GM12878 (cell line): ENCODE data around the gene CFAP74. TPM values are rescaled to one million over a fixed set of nuclear protein-coding genes. Genes with fewer than 3 reads are reported as not detected.

Experiments used
- ATAC-seq: fragments of 200-7000 bp; cut with Tn5 transposase; 3 replicates; pipeline ENCODE4 v1.9.1; 2020; ENCODE audit warnings: mild to moderate bottlenecking, moderate library complexity
- BruUV-seq: library from RNA; stranded (reverse); fragments of 400-500 nt; replicated peaks from 2 replicates; lab custom pipeline; 2021; lab: Mats Ljungman, UMichigan
- CTCF ChIA-PET: fragments of 300-600 bp; sonication (Branson Sonifier 250); formaldehyde crosslinking; extraction: SDS; loops from one replicate; lab custom pipeline; 2021; ENCODE audit warnings: inconsistent platforms; lab: Yijun Ruan, JAX
- POLR2A ChIA-PET: fragments of 350-600 bp; formaldehyde crosslinking; extraction: SDS; loops from one replicate; lab custom pipeline; 2021; ENCODE audit warnings: inconsistent platforms; lab: Charles Lee
- RAD21 ChIA-PET: fragments of 300-600 bp; sonication (Branson Sonifier 250); formaldehyde crosslinking; loops from one replicate; lab custom pipeline; 2023; ENCODE audit warnings: antibody characterized with exemption; ENCODE audit not compliant: unreplicated experiment; lab: Charles Lee
- SMC1A ChIA-PET: fragments of 300-600 bp; sonication (Branson Sonifier 250); formaldehyde crosslinking; loops from one replicate; lab custom pipeline; 2023; ENCODE audit not compliant: unreplicated experiment, uncharacterized antibody; lab: Charles Lee
- DNase-seq: peaks from one replicate; pipeline ENCODE4 v3.0.0-alpha.2; 2011; ENCODE audit warnings: low read depth, low spot score
- FAIRE-seq: peaks from 3 replicates; lab custom pipeline; 2011; peaks lifted over from hg19 to GRCh38; lab: Jason Lieb, UNC
- H2AFZ ChIP-seq: 2 replicates; pipeline ENCODE4 v1.6.0; 2011; ENCODE audit warnings: low read depth, low read length, control low read depth; ENCODE audit not compliant: control insufficient read depth
- H3K27ac ChIP-seq: 2 replicates; pipeline ENCODE4 v1.5.1; 2011; ENCODE audit warnings: control low read depth; ENCODE audit not compliant: control insufficient read depth, insufficient read depth
- H3K27me3 ChIP-seq, 2 experiments: replicated peaks in 1 of 2; 2 replicates each; pipeline versions ENCODE4 v1.6.0 to v1.6.1; 2011; ENCODE audit warnings: low read length in 1 of 2; ENCODE audit not compliant: control insufficient read depth in 2 of 2, insufficient read depth in 2 of 2
- H3K36me3 ChIP-seq, 2 experiments: 2 replicates each; pipeline ENCODE4 v1.5.1; 2011; ENCODE audit warnings: low read length in 1 of 2; ENCODE audit not compliant: control insufficient read depth in 2 of 2, insufficient read depth in 2 of 2
- H3K4me1 ChIP-seq: 2 replicates; pipeline ENCODE4 v1.6.1; 2011; ENCODE audit warnings: mild to moderate bottlenecking, low read length, moderate library complexity, mixed read lengths; ENCODE audit not compliant: control insufficient read depth, insufficient read depth
- H3K4me2 ChIP-seq: 2 replicates; pipeline ENCODE4 v1.6.0; 2011; ENCODE audit warnings: control low read depth; ENCODE audit not compliant: control insufficient read depth, insufficient read depth
- H3K4me3 ChIP-seq: fragments of 200-600 bp; sonication (generic); 2 replicates; pipeline ENCODE4 v1.5.1; 2016
- H3K79me2 ChIP-seq: 2 replicates; pipeline ENCODE4 v1.6.0; 2011; ENCODE audit warnings: low read length; ENCODE audit not compliant: control insufficient read depth, insufficient read depth
- H3K9ac ChIP-seq: 2 replicates; pipeline ENCODE4 v1.8.0; 2011; ENCODE audit warnings: low read length, control low read depth, mixed read lengths; ENCODE audit not compliant: control insufficient read depth, insufficient read depth
- H3K9me3 ChIP-seq: replicated peaks from 3 replicates; pipeline ENCODE4 v1.5.1; 2011; ENCODE audit warnings: mild to moderate bottlenecking, low read length; ENCODE audit not compliant: control insufficient read depth, insufficient read depth
- H4K20me1 ChIP-seq: 2 replicates; pipeline ENCODE4 v1.6.0; 2011; ENCODE audit not compliant: control insufficient read depth, insufficient read depth
- CEBPB ChIP-seq, 2 experiments: fragments of 150-350 bp in 1 of 2; IDR thresholded peaks; 2 replicates each; pipeline ENCODE4 v1.6.1; 2012 to 2014; ENCODE audit warnings: low read depth in 2 of 2, low read length in 2 of 2, borderline replicate concordance in 1 of 2, inconsistent platforms in 1 of 2
- CHD4 ChIP-seq: fragments of 200-600 bp; sonication (generic); IDR thresholded peaks from 2 replicates; pipeline ENCODE4 v1.6.1; 2016; ENCODE audit warnings: mild to moderate bottlenecking
- DPF2 ChIP-seq: fragments of 450-650 bp; IDR thresholded peaks from 2 replicates; pipeline ENCODE4 v1.6.1; 2017; ENCODE audit warnings: mild to moderate bottlenecking
- FOXK2 ChIP-seq: fragments of 450-650 bp; IDR thresholded peaks from 2 replicates; pipeline ENCODE4 v1.6.1; 2017; ENCODE audit warnings: mild to moderate bottlenecking, moderate library complexity
- JUND ChIP-seq: IDR thresholded peaks from 2 replicates; pipeline ENCODE4 v1.6.1; 2012; ENCODE audit warnings: low read depth, mild to moderate bottlenecking, low read length, improper control_type of control experiment, moderate library complexity
- KAT2A ChIP-seq: conservative IDR thresholded peaks from 2 replicates; pipeline ENCODE4 v1.6.1; 2011; ENCODE audit warnings: low read depth, low read length; ENCODE audit not compliant: control insufficient read depth
- MTA3 ChIP-seq: IDR thresholded peaks from 2 replicates; pipeline ENCODE4 v1.6.1; 2012; ENCODE audit warnings: low read length, inconsistent platforms, borderline replicate concordance
- MYC ChIP-seq: IDR thresholded peaks from 2 replicates; pipeline ENCODE4 v1.6.1; 2011; ENCODE audit warnings: mild to moderate bottlenecking, low read length, moderate library complexity, inconsistent platforms; ENCODE audit not compliant: insufficient read depth, insufficient replicate concordance, insufficient read length, severe bottlenecking
- PAX5 ChIP-seq: IDR thresholded peaks from 2 replicates; pipeline ENCODE4 v1.6.1; 2011; ENCODE audit warnings: low read depth, low read length, borderline replicate concordance
- SIN3A ChIP-seq: IDR thresholded peaks from 2 replicates; pipeline ENCODE4 v1.6.1; 2012; ENCODE audit warnings: low read depth, low read length, improper control_type of control experiment
- SMARCA5 ChIP-seq: fragments of 450-650 bp; IDR thresholded peaks from 2 replicates; pipeline ENCODE4 v1.6.1; 2017; ENCODE audit warnings: mild to moderate bottlenecking
- SPI1 ChIP-seq: IDR thresholded peaks from 2 replicates; pipeline ENCODE4 v1.6.1; 2011; ENCODE audit warnings: low read depth, mild to moderate bottlenecking, low read length, moderate library complexity, borderline replicate concordance; ENCODE audit not compliant: insufficient read depth
- SREBF2 ChIP-seq: IDR thresholded peaks from 2 replicates; pipeline ENCODE4 v1.6.1; 2012; ENCODE audit warnings: mild to moderate bottlenecking, low read length
- SRF ChIP-seq, 2 experiments: IDR thresholded peaks; 2 replicates each; pipeline ENCODE4 v1.6.1; 2011; ENCODE audit warnings: low read depth in 2 of 2, low read length in 2 of 2, mild to moderate bottlenecking in 1 of 2, moderate library complexity in 1 of 2
- SUZ12 ChIP-seq: fragments of 200-600 bp; sonication (generic); IDR thresholded peaks from one replicate; pipeline ENCODE4 v1.6.1; 2018; ENCODE audit warnings: antibody characterized with exemption, mild to moderate bottlenecking; ENCODE audit not compliant: unreplicated experiment
- ZNF384 ChIP-seq: IDR thresholded peaks from 2 replicates; pipeline ENCODE4 v1.6.1; 2012; ENCODE audit warnings: low read depth, mild to moderate bottlenecking, low read length, improper control_type of control experiment, borderline replicate concordance
- WGBS: methylation state at CpG from one replicate; pipeline ENCODE4 v1.1.6; 2016; ENCODE audit warnings: low lambda C conversion rate; ENCODE audit not compliant: insufficient replicate concordance, insufficient coverage; ENCODE audit errors: missing lambda C conversion rate; 5-methylcytosine and 5-hydroxymethylcytosine counted together
- in situ Hi-C: fragments of 300-500 bp; cut with MboI; formaldehyde crosslinking; loops from 9 replicates; pipeline ENCODE4 v1.14.3; 2018; ENCODE audit warnings: mixed read lengths
- intact Hi-C: fragments of 100-400 bp; cut with micrococcal nuclease; formaldehyde crosslinking; loops from one replicate; pipeline ENCODE4 v1.14.2; 2022; ENCODE audit not compliant: unreplicated experiment
- polyA plus RNA-seq, 11 experiments: library from polyadenylated mRNA; depleted of rRNA in 4 of 11; unstranded in 6 of 11; stranded (reverse) in 5 of 11; fragments of >200 nt; fragmentation: Nextera tagmentation in 4 of 11; fragmentation: Illumina TruSeq in 1 of 11; extraction: Ambion mirVana in 4 of 11; extraction: Trizol in 1 of 11; gene quantifications; 1 replicate in 1 of 11; 2 replicates in 10 of 11; pipeline versions ENCODE4 v1.2.1 to v1.2.3, GENCODE V29; 2011 to 2016; ENCODE audit warnings: inconsistent platforms in 2 of 11, missing spikeins in 2 of 11, low read depth in 1 of 11
- total RNA-seq, 4 experiments: library from RNA; depleted of rRNA in 3 of 4; stranded (reverse); fragments of >200 nt in 3 of 4; fragmentation: Illumina TruSeq in 1 of 4; extraction: Trizol in 1 of 4; gene quantifications; 2 replicates each; pipeline versions ENCODE4 v1.2.1 to v1.2.3, GENCODE V29; 2013 to 2021
- TF ChIP-seq, protein P1 (sequence below): fragments of 450-650 bp; conservative IDR thresholded peaks from 2 replicates; pipeline ENCODE4 v1.6.1; 2017; ENCODE audit warnings: mild to moderate bottlenecking, moderate library complexity
- TF ChIP-seq, protein P2 (sequence below): fragments of 150-350 bp; IDR thresholded peaks from 2 replicates; pipeline ENCODE4 v1.6.1; 2016; ENCODE audit warnings: low read depth, low read length
- TF ChIP-seq, protein P3 (sequence below): IDR thresholded peaks from 2 replicates; pipeline ENCODE4 v1.6.1; 2012; ENCODE audit warnings: low read depth, low read length, improper control_type of control experiment

CFAP74 gene
- total and polyA plus RNA-seq, 10 of the 15 experiments (the other 5 are each of a cell fraction or from before 2014, with no cell fraction given): 0.01 TPM; not detected in 9

DNA sequence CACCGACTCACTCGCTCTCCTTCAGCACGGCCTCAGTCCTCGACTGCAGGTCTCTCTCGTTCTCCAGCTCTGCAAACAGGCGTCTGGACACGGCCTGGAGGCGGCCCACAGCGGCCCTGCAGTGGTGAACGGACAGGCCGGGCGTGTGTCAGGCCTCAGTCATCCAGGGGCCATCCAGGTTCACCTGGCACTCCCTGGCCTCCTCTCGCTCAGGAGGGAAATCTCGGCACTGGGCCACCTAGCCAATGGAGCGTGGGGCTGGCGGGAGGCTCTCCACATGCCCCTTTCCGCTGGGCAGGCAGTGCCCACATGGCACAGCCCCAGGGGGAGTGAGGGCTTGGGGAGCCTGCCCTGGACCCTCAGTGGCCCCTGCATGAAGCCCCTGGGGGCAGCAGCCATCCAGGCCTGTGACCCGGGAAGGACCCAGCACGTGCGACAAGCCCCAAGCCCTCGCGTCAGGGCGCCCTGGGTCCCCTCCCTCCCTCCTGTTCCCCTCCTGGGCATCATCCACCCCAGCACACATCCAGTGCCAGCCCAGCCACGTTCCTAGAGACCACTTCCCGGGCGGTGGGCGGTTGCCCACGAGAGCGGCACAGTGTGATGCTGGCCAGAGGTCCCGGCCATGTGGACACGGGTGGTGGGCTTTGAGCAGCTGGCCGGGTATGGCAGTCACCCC is 18.1 kb downstream of the CFAP74 start:
- RAD21 ChIA-PET: no interaction called here
- ATAC-seq (no peak), DNase-seq (no peak), FAIRE-seq (no peak)
- no peaks in the 10 kb centered on the region for H3K4me1 ChIP-seq
- no peak overlapping the region for H3K4me2 ChIP-seq
- no peaks in the 10 kb centered on the region for H3K36me3 ChIP-seq
- H3K27ac ChIP-seq: no peak overlapping the region
- no TSS peak for BruUV-seq
- no peaks in the 10 kb centered on the region for H3K79me2 ChIP-seq
- SMC1A ChIA-PET: no interaction called here
- 51% methylated on average over 29 of the region's 32 CpGs for WGBS
- intact Hi-C loops (no loop called here), in situ Hi-C loops (no loop called here)
- H4K20me1 ChIP-seq: no peaks in the 10 kb centered on the region
- CTCF ChIA-PET: no interaction called here
- H3K4me3 ChIP-seq: no peak overlapping the region
- POLR2A ChIA-PET: no interaction called here
- no peak overlapping the region for H3K9ac ChIP-seq
- no peaks in the 10 kb centered on the region for H3K9me3 ChIP-seq
- H2AFZ ChIP-seq: no peak overlapping the region
- no peaks in the 10 kb centered on the region for H3K27me3 ChIP-seq
- no peak for TF ChIP-seq KAT2A
- no peak for TF ChIP-seq MYC
- TF ChIP-seq SRF (IDR thresholded peaks at IDR 0.05; ENCODE audit: low read depth in 2 of 2, low read length in 2 of 2): no peak
- TF ChIP-seq SPI1: no peak
- no peak for TF ChIP-seq SREBF2
- TF ChIP-seq, protein P1, sequence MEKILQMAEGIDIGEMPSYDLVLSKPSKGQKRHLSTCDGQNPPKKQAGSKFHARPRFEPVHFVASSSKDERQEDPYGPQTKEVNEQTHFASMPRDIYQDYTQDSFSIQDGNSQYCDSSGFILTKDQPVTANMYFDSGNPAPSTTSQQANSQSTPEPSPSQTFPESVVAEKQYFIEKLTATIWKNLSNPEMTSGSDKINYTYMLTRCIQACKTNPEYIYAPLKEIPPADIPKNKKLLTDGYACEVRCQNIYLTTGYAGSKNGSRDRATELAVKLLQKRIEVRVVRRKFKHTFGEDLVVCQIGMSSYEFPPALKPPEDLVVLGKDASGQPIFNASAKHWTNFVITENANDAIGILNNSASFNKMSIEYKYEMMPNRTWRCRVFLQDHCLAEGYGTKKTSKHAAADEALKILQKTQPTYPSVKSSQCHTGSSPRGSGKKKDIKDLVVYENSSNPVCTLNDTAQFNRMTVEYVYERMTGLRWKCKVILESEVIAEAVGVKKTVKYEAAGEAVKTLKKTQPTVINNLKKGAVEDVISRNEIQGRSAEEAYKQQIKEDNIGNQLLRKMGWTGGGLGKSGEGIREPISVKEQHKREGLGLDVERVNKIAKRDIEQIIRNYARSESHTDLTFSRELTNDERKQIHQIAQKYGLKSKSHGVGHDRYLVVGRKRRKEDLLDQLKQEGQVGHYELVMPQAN: no peak
- TF ChIP-seq CHD4: no peak
- no peak for TF ChIP-seq PAX5
- TF ChIP-seq, protein P2, sequence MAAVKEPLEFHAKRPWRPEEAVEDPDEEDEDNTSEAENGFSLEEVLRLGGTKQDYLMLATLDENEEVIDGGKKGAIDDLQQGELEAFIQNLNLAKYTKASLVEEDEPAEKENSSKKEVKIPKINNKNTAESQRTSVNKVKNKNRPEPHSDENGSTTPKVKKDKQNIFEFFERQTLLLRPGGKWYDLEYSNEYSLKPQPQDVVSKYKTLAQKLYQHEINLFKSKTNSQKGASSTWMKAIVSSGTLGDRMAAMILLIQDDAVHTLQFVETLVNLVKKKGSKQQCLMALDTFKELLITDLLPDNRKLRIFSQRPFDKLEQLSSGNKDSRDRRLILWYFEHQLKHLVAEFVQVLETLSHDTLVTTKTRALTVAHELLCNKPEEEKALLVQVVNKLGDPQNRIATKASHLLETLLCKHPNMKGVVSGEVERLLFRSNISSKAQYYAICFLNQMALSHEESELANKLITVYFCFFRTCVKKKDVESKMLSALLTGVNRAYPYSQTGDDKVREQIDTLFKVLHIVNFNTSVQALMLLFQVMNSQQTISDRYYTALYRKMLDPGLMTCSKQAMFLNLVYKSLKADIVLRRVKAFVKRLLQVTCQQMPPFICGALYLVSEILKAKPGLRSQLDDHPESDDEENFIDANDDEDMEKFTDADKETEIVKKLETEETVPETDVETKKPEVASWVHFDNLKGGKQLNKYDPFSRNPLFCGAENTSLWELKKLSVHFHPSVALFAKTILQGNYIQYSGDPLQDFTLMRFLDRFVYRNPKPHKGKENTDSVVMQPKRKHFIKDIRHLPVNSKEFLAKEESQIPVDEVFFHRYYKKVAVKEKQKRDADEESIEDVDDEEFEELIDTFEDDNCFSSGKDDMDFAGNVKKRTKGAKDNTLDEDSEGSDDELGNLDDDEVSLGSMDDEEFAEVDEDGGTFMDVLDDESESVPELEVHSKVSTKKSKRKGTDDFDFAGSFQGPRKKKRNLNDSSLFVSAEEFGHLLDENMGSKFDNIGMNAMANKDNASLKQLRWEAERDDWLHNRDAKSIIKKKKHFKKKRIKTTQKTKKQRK: no peak
- TF ChIP-seq JUND: no peak
- no peak for TF ChIP-seq ZNF384
- TF ChIP-seq SIN3A: no peak
- no peak for TF ChIP-seq FOXK2
- TF ChIP-seq DPF2: no peak
- no peak for TF ChIP-seq SUZ12
- TF ChIP-seq CEBPB (IDR thresholded peaks at IDR 0.05; ENCODE audit: borderline replicate concordance in 1 of 2, low read depth in 2 of 2, low read length in 2 of 2): no peak
- TF ChIP-seq, protein P3, sequence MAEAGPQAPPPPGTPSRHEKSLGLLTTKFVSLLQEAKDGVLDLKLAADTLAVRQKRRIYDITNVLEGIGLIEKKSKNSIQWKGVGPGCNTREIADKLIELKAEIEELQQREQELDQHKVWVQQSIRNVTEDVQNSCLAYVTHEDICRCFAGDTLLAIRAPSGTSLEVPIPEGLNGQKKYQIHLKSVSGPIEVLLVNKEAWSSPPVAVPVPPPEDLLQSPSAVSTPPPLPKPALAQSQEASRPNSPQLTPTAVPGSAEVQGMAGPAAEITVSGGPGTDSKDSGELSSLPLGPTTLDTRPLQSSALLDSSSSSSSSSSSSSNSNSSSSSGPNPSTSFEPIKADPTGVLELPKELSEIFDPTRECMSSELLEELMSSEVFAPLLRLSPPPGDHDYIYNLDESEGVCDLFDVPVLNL: no peak
- no peak for TF ChIP-seq MTA3
- TF ChIP-seq SMARCA5: no peak
